ENCODE data around the gene AGAP1. TPM values are rescaled to one million over a fixed set of nuclear protein-coding genes. Genes with fewer than 3 reads are reported as not detected.

AGAP1 gene
- total and polyA plus RNA-seq, 4 donors, result 2.0 to 8.5 (median 5.4) TPM

DNA sequence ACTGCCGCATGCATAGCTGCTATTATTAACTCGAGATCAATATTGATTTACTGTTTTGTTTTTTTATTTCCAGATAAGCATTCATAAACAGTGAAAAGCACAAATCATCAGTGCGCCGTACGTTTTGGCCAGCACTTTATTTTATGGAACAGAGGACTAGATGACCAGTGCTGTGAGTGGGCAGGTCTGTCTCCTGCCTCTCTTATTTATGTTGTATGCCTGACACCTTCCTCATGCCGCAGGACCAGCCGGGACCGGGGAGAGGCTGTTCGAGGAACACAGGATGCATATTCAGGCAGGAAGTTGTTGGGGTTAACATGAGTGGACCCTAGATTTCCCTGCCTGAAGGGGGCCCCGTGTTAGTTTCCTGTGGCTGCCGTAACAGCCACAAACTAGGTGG is 72.6 kb downstream of the AGAP1 start:
- Histone ChIP-seq H3K9me3 (ENCODE audit: control insufficient read depth in 4 of 4, low read length in 3 of 4) (peaks cover 0 to 5% (median 1%) of the 10 kb centered on the region in 4 donors), H3K4me3 (ENCODE audit: low read depth in 1 of 3, low read length in 3 of 3) (no peak overlapping the region), H3K27ac (ENCODE audit: low read depth in 1 of 2, low read length in 2 of 2) (no peak overlapping the region), H3K36me3 (ENCODE audit: control insufficient read depth in 4 of 4, insufficient read depth in 3 of 4, low read depth in 1 of 4, low read length in 3 of 4) (no peaks in the 10 kb centered on the region), H3K27me3 (ENCODE audit: control insufficient read depth in 4 of 4, insufficient read depth in 4 of 4, low read length in 3 of 4) (no peaks in the 10 kb centered on the region), H3K4me1 (ENCODE audit: control insufficient read depth in 4 of 4, insufficient read depth in 4 of 4, low read length in 3 of 4) (peaks cover 0 to 9% (median 3%) of the 10 kb centered on the region in 4 donors), H3K9ac (ENCODE audit: low read depth in 1 of 2, low read length in 2 of 2) (no peak overlapping the region)
- 72% methylated on average over 11 of the region's 11 CpGs for WGBS
- no peak for DNase-seq (ENCODE audit: low spot score)
- TF ChIP-seq FOXA1 (IDR thresholded peaks at IDR 0.05), result no peak
- TF ChIP-seq RAD21 (IDR thresholded peaks at IDR 0.05), result no peak
- TF ChIP-seq GABPA (IDR thresholded peaks at IDR 0.05 in 1 of 2, conservative IDR thresholded peaks at IDR 0.05 in 1 of 2), result no peak
- TF ChIP-seq, protein P1, sequence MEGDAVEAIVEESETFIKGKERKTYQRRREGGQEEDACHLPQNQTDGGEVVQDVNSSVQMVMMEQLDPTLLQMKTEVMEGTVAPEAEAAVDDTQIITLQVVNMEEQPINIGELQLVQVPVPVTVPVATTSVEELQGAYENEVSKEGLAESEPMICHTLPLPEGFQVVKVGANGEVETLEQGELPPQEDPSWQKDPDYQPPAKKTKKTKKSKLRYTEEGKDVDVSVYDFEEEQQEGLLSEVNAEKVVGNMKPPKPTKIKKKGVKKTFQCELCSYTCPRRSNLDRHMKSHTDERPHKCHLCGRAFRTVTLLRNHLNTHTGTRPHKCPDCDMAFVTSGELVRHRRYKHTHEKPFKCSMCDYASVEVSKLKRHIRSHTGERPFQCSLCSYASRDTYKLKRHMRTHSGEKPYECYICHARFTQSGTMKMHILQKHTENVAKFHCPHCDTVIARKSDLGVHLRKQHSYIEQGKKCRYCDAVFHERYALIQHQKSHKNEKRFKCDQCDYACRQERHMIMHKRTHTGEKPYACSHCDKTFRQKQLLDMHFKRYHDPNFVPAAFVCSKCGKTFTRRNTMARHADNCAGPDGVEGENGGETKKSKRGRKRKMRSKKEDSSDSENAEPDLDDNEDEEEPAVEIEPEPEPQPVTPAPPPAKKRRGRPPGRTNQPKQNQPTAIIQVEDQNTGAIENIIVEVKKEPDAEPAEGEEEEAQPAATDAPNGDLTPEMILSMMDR (IDR thresholded peaks at IDR 0.05; ENCODE audit: low read depth, low read length, missing input control), result no peak
- TF ChIP-seq, protein P2, sequence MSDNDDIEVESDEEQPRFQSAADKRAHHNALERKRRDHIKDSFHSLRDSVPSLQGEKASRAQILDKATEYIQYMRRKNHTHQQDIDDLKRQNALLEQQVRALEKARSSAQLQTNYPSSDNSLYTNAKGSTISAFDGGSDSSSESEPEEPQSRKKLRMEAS (IDR thresholded peaks at IDR 0.05), result no peak
- no peak for TF ChIP-seq SP1 (IDR thresholded peaks at IDR 0.05)
- TF ChIP-seq, protein P3, sequence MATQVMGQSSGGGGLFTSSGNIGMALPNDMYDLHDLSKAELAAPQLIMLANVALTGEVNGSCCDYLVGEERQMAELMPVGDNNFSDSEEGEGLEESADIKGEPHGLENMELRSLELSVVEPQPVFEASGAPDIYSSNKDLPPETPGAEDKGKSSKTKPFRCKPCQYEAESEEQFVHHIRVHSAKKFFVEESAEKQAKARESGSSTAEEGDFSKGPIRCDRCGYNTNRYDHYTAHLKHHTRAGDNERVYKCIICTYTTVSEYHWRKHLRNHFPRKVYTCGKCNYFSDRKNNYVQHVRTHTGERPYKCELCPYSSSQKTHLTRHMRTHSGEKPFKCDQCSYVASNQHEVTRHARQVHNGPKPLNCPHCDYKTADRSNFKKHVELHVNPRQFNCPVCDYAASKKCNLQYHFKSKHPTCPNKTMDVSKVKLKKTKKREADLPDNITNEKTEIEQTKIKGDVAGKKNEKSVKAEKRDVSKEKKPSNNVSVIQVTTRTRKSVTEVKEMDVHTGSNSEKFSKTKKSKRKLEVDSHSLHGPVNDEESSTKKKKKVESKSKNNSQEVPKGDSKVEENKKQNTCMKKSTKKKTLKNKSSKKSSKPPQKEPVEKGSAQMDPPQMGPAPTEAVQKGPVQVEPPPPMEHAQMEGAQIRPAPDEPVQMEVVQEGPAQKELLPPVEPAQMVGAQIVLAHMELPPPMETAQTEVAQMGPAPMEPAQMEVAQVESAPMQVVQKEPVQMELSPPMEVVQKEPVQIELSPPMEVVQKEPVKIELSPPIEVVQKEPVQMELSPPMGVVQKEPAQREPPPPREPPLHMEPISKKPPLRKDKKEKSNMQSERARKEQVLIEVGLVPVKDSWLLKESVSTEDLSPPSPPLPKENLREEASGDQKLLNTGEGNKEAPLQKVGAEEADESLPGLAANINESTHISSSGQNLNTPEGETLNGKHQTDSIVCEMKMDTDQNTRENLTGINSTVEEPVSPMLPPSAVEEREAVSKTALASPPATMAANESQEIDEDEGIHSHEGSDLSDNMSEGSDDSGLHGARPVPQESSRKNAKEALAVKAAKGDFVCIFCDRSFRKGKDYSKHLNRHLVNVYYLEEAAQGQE (IDR thresholded peaks at IDR 0.05), result no peak
- TF ChIP-seq FOXA2 (IDR thresholded peaks at IDR 0.05), result no peak
- no peak for TF ChIP-seq YY1 (IDR thresholded peaks at IDR 0.05)
- TF ChIP-seq, protein P4, sequence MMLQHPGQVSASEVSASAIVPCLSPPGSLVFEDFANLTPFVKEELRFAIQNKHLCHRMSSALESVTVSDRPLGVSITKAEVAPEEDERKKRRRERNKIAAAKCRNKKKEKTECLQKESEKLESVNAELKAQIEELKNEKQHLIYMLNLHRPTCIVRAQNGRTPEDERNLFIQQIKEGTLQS (IDR thresholded peaks at IDR 0.05), result no peak
- TF ChIP-seq TAF1 (conservative IDR thresholded peaks at IDR 0.05), result no peak
- TF ChIP-seq NR2F2 (IDR thresholded peaks at IDR 0.05), result no peak
- TF ChIP-seq, protein P5, sequence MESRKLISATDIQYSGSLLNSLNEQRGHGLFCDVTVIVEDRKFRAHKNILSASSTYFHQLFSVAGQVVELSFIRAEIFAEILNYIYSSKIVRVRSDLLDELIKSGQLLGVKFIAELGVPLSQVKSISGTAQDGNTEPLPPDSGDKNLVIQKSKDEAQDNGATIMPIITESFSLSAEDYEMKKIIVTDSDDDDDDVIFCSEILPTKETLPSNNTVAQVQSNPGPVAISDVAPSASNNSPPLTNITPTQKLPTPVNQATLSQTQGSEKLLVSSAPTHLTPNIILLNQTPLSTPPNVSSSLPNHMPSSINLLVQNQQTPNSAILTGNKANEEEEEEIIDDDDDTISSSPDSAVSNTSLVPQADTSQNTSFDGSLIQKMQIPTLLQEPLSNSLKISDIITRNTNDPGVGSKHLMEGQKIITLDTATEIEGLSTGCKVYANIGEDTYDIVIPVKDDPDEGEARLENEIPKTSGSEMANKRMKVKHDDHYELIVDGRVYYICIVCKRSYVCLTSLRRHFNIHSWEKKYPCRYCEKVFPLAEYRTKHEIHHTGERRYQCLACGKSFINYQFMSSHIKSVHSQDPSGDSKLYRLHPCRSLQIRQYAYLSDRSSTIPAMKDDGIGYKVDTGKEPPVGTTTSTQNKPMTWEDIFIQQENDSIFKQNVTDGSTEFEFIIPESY (IDR thresholded peaks at IDR 0.05), result no peak
- TF ChIP-seq RXRA (IDR thresholded peaks at IDR 0.05), result no peak

DNA sequence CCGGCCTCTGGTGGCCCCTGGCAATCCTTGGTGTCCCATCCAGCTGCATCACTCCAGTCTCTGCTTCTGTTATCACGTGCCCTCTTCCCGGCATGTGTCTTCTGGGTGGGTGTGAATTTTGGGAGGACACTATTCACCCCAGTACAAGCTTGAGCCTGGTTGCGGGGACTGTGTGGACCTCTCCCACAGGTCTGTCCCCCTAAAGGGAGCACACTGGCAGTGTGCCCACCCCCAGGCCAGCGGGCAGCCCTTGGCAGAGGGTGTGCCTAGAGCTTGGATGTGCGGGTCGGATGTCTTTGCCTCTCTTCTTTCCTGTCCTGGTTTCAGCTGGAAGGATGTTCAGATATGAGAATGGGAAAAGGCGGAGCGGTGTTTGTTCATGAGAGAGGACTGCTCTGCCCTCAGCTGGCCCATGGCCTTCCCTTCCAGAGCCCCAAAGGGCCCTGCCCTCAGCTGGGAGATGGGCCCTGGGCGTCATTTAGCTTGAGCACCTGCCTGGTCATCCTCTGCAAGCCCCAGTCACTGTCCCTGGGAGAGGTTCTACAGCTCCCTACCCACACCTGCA is 73.2 kb downstream of the AGAP1 start:
- Histone ChIP-seq H3K27ac (ENCODE audit: low read depth in 1 of 2, low read length in 2 of 2) (no peak overlapping the region), H3K4me3 (ENCODE audit: low read depth in 1 of 3, low read length in 3 of 3) (no peak overlapping the region), H3K36me3 (ENCODE audit: control insufficient read depth in 4 of 4, insufficient read depth in 3 of 4, low read depth in 1 of 4, low read length in 3 of 4) (no peaks in the 10 kb centered on the region), H3K9ac (ENCODE audit: low read depth in 1 of 2, low read length in 2 of 2) (no peak overlapping the region), H3K9me3 (ENCODE audit: control insufficient read depth in 4 of 4, low read length in 3 of 4) (peaks cover 0 to 5% (median 1%) of the 10 kb centered on the region in 4 donors), H3K27me3 (ENCODE audit: control insufficient read depth in 4 of 4, insufficient read depth in 4 of 4, low read length in 3 of 4) (no peaks in the 10 kb centered on the region), H3K4me1 (ENCODE audit: control insufficient read depth in 4 of 4, insufficient read depth in 4 of 4, low read length in 3 of 4) (peaks cover 0 to 9% (median 3%) of the 10 kb centered on the region in 4 donors)
- no peak for DNase-seq (ENCODE audit: low spot score)
- WGBS, result 86% methylated on average over 10 of the region's 10 CpGs
- TF ChIP-seq SP1 (IDR thresholded peaks at IDR 0.05) (no peak), HNF4G (IDR thresholded peaks at IDR 0.05) (no peak), TAF1 (conservative IDR thresholded peaks at IDR 0.05) (no peak), HNF4A (conservative IDR thresholded peaks at IDR 0.05) (no peak), RXRA (IDR thresholded peaks at IDR 0.05) (no peak), GABPA (IDR thresholded peaks at IDR 0.05 in 1 of 2, conservative IDR thresholded peaks at IDR 0.05 in 1 of 2) (no peak), NR2F2 (IDR thresholded peaks at IDR 0.05) (no peak), FOXA1 (IDR thresholded peaks at IDR 0.05) (no peak), RAD21 (IDR thresholded peaks at IDR 0.05) (no peak), YY1 (IDR thresholded peaks at IDR 0.05) (no peak)
- TF ChIP-seq, protein P2 (IDR thresholded peaks at IDR 0.05), result no peak
- TF ChIP-seq, protein P4 (IDR thresholded peaks at IDR 0.05), result no peak
- TF ChIP-seq, protein P3 (IDR thresholded peaks at IDR 0.05), result no peak

Data from liver (tissue), 9 donors.